AG04449 (cell line): ENCODE data around the gene MID1.

Experiments used
- CTCF ChIA-PET: fragments of 350-600 bp; formaldehyde crosslinking; extraction: SDS; loops from one replicate; lab custom pipeline; 2021; ENCODE audit warnings: antibody characterized with exemption; lab: Yijun Ruan, JAX
- POLR2A ChIA-PET: fragments of 400-600, 350-600 bp; formaldehyde crosslinking; extraction: SDS; loops from one replicate; lab custom pipeline; 2020; ENCODE audit warnings: antibody characterized with exemption, inconsistent platforms; lab: Yijun Ruan, JAX
- DNase-seq: peaks from one replicate; pipeline ENCODE4 v3.0.0-alpha.2; 2010; ENCODE audit warnings: low read depth, low spot score
- H3K4me3 ChIP-seq: 2 replicates; pipeline ENCODE4 v1.5.1; 2011; ENCODE audit warnings: low read depth, mild to moderate bottlenecking, control low read depth, low read length
- CTCF ChIP-seq: IDR thresholded peaks from one replicate; pipeline ENCODE4 v1.5.1; 2011; ENCODE audit warnings: mild to moderate bottlenecking, moderate library complexity, low read length, control low read depth, inconsistent platforms; ENCODE audit not compliant: insufficient read depth; ENCODE audit errors: missing control alignments

Gene MID1

GRCh38 chrX:10427249-10427648, 193.1 kb downstream of the MID1 start:
- DNase-seq, result no peak
- TF ChIP-seq CTCF, result no peak
- ChIA-PET CTCF (no interaction called here), POLR2A (no interaction called here)
- H3K4me3 ChIP-seq, result no peak overlapping the region

GRCh38 chrX:10423716-10424115, 196.7 kb downstream of the MID1 start:
- no peak overlapping the region for H3K4me3 ChIP-seq
- TF ChIP-seq CTCF, result no peak
- CTCF ChIA-PET, result no interaction called here
- DNase-seq, result no peak
- POLR2A ChIA-PET, result no interaction called here

- TF ChIP-seq CTCF, result no peak
- ChIA-PET POLR2A (no interaction called here), CTCF (interaction anchor here (1.3 to 1.7 kb wide), 2 partner anchors 9 to 230 kb away, joined by 4 to 6 read pairs; no protein-coding TSS in a partner anchor)
- no peak overlapping the region for H3K4me3 ChIP-seq
- DNase-seq, result no peak
Observed at GRCh38 chrX:10420134-10420533, 200.3 kb downstream of the MID1 start.

- TF ChIP-seq CTCF, result no peak
- POLR2A ChIA-PET, result no interaction called here
- no peak overlapping the region for H3K4me3 ChIP-seq
- CTCF ChIA-PET, result interaction anchor here (0.9 kb wide), 1 partner anchor 226 kb away, joined by 4 read pairs; no protein-coding TSS in a partner anchor
- no peak for DNase-seq
Observed at GRCh38 chrX:10416424-10416823, 204.0 kb downstream of the MID1 start.

- CTCF ChIA-PET, result interaction anchor here (0.9 kb wide), 1 partner anchor 225 kb away, joined by 4 read pairs; no protein-coding TSS in a partner anchor
- POLR2A ChIA-PET, result no interaction called here
- no peak for DNase-seq
- no peak overlapping the region for H3K4me3 ChIP-seq
- no peak for TF ChIP-seq CTCF
Observed at GRCh38 chrX:10415306-10416001, 204.9 kb downstream of the MID1 start.

- TF ChIP-seq CTCF, result no peak
- H3K4me3 ChIP-seq, result no peak overlapping the region
- POLR2A ChIA-PET, result no interaction called here
- CTCF ChIA-PET, result no interaction called here
- no peak for DNase-seq
Observed at GRCh38 chrX:10414862-10415261, 205.5 kb downstream of the MID1 start.
